DMS53 treated with DMSO at 0.1 percent for 48 hours (cell line): ENCODE results near the gene MAN2A1.

Experiments
- DNase-seq: peaks from one replicate; lab custom pipeline; 2025; ENCODE audit not compliant: unreplicated experiment; lab: John Stamatoyannopoulos, UW

MAN2A1 gene

DNA sequence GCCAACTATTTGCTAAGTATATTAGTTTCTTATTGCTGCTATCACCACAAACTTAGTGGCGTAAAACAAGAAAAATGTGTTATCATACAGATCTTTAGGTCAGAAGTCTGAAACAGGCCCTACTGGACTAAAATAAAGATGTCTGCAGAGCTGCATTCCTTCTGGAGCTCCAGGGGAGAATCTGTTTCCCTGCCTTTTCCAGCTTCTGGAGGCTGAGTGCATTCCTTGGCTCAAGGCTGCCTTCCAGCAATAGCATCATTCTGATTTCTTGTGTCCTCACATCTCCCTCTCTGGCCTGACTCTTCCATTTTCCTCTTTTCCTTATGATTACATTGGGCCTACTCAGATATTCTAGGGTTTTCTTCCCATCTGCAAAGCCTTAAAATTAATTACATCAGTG lies 15.9 kb downstream of the MAN2A1 start:
- DNase-seq, result no peak

DNA sequence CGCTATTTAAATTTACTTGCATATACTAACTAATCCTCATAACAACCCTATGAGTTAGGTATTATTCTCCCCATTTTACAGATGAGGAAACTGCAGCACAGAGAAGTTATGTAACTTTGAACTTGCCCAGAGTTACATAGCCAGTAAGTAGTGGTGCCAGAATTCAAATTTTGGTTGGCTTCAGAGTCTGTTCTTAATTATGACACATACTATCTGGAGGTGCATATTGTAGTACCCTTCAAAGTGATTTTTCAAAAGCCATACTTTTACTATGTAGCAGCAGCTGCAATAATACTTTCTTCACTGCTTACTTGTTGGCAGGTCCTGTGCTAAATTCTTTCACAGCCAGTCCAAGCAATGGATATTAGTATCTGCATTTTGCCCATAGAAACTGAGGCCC lies 16.4 kb downstream of the MAN2A1 start:
- no peak for DNase-seq

GRCh38 chr5:109707531-109707930 lies 17.8 kb downstream of the MAN2A1 start:
- DNase-seq, result no peak

DNA sequence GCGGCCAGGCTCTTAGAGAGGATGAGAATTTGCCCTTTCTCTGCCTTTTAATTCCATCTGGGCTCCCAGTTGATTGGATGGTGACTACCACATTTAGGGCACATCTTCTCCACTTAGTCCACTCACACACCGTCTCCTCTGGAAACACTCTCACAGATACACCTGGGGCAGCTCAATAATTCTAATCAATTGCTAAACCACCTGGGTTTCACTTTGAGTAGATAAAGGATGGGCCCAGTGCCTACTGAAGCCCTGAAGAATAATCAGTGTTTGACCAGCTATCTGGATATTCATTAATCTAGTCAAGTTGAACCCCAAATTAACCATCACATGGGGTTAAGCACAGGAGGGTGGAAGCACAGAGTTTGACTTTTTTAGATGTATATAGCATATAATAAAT lies 19.1 kb downstream of the MAN2A1 start:
- DNase-seq, result no peak

DNA sequence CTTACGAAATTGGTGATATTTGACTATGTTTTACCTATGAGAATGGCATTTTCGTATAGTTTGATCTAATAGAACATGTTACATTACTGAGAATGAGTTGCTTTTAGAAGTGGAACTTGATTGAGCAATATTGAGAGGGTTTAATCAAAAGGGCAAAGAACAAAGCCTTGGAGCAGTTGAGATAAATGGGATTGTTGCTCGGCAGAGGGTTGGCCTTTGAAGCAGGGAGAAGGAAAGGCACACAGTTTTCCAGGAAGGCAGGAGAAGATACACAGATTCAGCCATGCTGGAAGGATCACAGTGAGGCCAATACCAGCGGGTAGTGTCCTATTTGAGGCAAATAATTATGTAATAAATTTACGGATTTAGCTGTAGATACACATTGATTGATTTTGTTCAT lies 19.5 kb downstream of the MAN2A1 start:
- DNase-seq, result no peak

DNA sequence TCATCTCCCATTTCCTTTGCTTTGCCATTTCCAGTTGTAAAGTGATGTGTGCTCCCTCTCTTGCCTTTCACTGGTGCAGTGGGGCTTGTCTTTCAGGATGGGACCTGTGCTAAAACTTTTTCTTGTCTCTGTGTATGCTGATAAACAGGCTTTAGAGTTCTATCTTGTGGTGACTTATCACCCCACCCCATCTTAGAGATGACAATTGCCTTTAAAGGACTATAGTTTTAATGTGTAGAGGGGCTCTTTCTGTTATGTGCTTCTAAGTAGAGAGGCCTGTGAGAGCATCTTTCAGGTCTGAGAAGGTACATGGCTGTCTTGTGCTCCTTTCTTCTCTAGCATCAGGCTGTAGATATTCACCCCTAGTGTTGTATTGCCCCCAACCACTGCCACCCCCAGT lies 21.9 kb downstream of the MAN2A1 start:
- DNase-seq, result no peak

- no peak for DNase-seq
Measured at GRCh38 chr5:109713453-109713852, 23.7 kb downstream of the MAN2A1 start.

DNA sequence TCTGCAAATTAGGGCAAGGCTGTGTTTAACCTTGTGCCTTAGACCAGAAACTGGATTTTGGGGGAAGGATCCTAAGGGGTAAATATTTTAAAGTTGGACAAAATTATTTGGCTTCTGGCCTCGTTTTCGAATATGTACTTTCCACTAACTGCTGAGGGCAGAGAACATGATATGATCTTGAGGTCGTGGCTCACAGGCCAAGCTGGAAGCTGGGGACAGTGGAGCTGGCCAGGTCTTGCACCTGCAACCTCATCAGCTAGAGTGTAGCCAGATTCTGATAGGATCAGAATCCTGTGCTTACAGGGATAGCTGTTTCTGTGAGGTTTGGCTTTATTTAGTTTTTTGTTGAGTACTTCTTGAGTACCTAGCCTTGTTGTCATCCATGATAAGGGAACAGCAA lies 24.9 kb downstream of the MAN2A1 start:
- no peak for DNase-seq

- DNase-seq, result no peak
Measured at GRCh38 chr5:109718216-109718615, 28.5 kb downstream of the MAN2A1 start.

DNA sequence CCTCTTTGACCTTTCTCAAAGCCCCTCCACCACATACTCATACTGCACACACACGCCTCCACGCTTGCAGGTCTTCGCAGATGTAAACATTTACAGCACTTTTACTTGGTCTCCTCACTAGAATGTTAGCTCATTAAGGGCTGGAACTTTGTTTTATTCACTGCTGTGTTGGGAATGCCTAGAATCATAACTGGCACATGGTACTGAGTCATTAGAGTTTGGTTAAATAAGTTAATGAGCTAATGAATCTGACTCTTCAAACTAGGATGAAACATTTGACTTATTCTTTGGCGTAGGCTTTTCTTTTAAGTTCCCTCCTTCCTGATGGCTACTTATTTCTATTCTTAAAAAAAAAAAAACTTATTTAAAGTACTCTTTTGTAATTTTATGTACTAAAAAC lies 28.9 kb downstream of the MAN2A1 start:
- DNase-seq, result no peak

GRCh38 chr5:109719978-109720377 lies 30.3 kb downstream of the MAN2A1 start:
- DNase-seq, result no peak

DNA sequence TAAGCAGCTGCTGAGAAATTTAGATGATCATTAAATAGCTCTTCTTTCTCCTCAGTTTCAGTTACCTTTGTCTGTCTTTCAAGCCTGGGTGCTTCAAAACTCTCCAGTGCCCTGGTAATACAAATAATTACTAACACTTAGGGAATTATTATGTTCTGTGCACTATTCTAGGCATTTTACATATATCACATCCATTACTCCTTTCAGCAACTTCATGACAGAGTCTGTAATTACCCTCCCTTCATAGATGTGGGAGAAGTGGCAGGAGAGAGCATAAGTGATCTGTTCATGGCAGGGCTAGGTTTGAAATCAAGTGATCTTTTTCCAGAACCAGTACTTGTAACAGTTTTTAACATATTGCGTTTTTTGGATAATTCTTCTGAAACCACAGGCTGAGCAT lies 32.0 kb downstream of the MAN2A1 start:
- DNase-seq, result no peak

DNA sequence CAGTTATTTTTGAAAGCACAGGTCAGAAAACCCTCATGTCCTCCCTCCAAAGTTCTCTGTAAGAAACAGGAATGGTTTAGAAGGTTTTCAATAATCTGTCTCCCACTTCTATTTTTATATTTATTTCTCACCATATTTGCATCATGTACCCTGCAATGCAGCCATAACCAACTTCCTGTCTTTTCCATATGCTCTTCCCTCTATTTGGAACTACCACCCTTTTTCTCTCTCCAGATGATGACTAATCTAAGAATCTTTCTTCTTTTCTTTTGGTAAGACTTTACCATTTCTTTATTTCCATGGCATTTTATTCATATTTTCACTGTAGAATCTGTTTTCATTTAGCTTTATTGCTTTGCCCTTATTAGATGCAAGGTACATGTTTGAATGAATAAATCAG lies 33.9 kb downstream of the MAN2A1 start:
- no peak for DNase-seq

DNA sequence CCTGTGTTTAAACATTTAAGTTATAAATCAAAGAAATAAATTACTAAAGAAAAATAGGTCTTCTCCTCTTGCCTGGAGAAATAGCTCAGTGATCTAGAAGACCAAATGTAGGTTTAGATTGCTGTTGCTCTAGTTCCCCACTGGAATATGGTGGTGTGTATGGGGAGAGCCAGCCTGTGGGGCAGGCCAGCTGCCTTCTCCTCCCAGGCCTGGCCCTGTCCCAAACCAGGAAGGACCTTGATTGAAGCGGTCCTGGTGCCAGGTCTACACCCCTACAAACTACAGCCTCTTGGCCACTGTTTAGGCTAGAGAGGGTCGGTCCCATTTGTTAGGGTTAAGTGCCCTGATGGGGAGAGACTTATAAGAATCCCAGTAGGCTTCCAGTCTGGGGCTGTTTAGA lies 35.4 kb downstream of the MAN2A1 start:
- no peak for DNase-seq

- DNase-seq, result no peak
Measured at GRCh38 chr5:109739741-109740728, 50.3 kb downstream of the MAN2A1 start.

- DNase-seq, result no peak
Measured at GRCh38 chr5:109740966-109741365, 51.2 kb downstream of the MAN2A1 start.

- no peak for DNase-seq
Measured at GRCh38 chr5:109741390-109741789, 51.7 kb downstream of the MAN2A1 start.

- no peak for DNase-seq
Measured at GRCh38 chr5:109743041-109743531, 53.4 kb downstream of the MAN2A1 start.

DNA sequence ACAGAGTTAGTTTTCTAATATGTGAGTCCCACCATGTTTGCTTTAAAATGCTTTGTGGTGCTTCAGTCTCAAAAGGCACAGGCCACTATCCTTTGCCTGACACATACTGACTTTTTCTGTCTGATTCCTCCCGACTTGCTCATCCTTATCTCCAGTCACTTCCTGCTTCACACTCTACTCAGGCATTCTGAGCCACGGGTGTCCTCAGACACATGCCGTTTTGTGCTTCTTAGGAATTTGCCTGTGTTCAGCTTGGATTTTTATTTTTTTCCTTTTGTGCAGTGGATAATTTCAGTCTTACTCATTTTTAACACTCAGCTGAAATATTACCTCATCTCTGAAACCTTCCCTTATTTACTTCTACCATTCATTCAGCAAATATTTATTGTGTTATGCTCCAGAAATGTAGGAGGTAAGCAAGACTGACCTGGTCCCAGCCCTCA lies 54.1 kb downstream of the MAN2A1 start:
- no peak for DNase-seq

- no peak for DNase-seq
Measured at GRCh38 chr5:109744261-109744660, 54.5 kb downstream of the MAN2A1 start.

GRCh38 chr5:109748546-109748945 lies 58.8 kb downstream of the MAN2A1 start:
- DNase-seq, result no peak

GRCh38 chr5:109750463-109750862 lies 60.7 kb downstream of the MAN2A1 start:
- DNase-seq, result no peak

GRCh38 chr5:109753279-109753678 lies 63.6 kb downstream of the MAN2A1 start:
- DNase-seq, result no peak
